HepG2 (cell line): Measurements from ENCODE around the gene VEGFA.

Experiments used
- HNRNPK ChIP-seq: fragments of 200-400 bp; formaldehyde crosslinking; IDR thresholded peaks from 2 replicates; pipeline ENCODE4 v1.6.1; 2018; ENCODE audit warnings: low read length, low read depth, moderate library complexity, mild to moderate bottlenecking; ENCODE audit not compliant: poor library complexity, severe bottlenecking
- MAX ChIP-seq: IDR thresholded peaks from 2 replicates; pipeline ENCODE4 v1.6.1; 2012; ENCODE audit warnings: inconsistent platforms
- USF2 ChIP-seq, 2 experiments: sonication (generic) in 1 of 2; formaldehyde crosslinking in 1 of 2; IDR thresholded peaks; 2 replicates each; pipeline versions ENCODE4 v1.5.1 to v1.6.1; 2011 to 2020; ENCODE audit warnings: borderline replicate concordance in 1 of 2, low read depth in 1 of 2, low read length in 1 of 2, mild to moderate bottlenecking in 1 of 2, missing genetic modification reagents in 1 of 2, moderate library complexity in 1 of 2
- ZNF121 ChIP-seq: sonication (generic); formaldehyde crosslinking; IDR thresholded peaks from 2 replicates; pipeline ENCODE4 v1.5.0; 2020; ENCODE audit warnings: mild to moderate bottlenecking, missing genetic modification reagents
- TF ChIP-seq, protein P1 (sequence below): sonication (generic); formaldehyde crosslinking; IDR thresholded peaks from 2 replicates; pipeline ENCODE4 v1.5.0; 2020; ENCODE audit warnings: mild to moderate bottlenecking, missing genetic modification reagents, moderate library complexity

- TF ChIP-seq MAX: no peak
- TF ChIP-seq, protein P1, sequence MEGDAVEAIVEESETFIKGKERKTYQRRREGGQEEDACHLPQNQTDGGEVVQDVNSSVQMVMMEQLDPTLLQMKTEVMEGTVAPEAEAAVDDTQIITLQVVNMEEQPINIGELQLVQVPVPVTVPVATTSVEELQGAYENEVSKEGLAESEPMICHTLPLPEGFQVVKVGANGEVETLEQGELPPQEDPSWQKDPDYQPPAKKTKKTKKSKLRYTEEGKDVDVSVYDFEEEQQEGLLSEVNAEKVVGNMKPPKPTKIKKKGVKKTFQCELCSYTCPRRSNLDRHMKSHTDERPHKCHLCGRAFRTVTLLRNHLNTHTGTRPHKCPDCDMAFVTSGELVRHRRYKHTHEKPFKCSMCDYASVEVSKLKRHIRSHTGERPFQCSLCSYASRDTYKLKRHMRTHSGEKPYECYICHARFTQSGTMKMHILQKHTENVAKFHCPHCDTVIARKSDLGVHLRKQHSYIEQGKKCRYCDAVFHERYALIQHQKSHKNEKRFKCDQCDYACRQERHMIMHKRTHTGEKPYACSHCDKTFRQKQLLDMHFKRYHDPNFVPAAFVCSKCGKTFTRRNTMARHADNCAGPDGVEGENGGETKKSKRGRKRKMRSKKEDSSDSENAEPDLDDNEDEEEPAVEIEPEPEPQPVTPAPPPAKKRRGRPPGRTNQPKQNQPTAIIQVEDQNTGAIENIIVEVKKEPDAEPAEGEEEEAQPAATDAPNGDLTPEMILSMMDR (CRISPR knock-in tag): no peak
- no peak for TF ChIP-seq ZNF121
- no peak for TF ChIP-seq HNRNPK
- no peak for TF ChIP-seq USF2 (IDR thresholded peaks at IDR 0.05; ENCODE audit: low read depth, low read length)
- TF ChIP-seq USF2 (CRISPR knock-in tag; IDR thresholded peaks at IDR 0.05; ENCODE audit: borderline replicate concordance): no peak
Measured at GRCh38 chr6:43746613-43747102, 23.4 kb upstream of the VEGFA start.
